Measurements from ENCODE around the gene ETS1.

- no peak for TF ChIP-seq EZH2 (IDR thresholded peaks at IDR 0.05; ENCODE audit: low read length)
- TF ChIP-seq CTCF (optimal IDR thresholded peaks at IDR 0.05 in 1 of 3, IDR thresholded peaks at IDR 0.05 in 1 of 3, conservative IDR thresholded peaks at IDR 0.05 in 1 of 3; ENCODE audit: extremely low read depth in 1 of 3, insufficient read depth in 2 of 3, low read length in 3 of 3), result no peak
Observed at GRCh38 chr11:128416976-128417375, 170.4 kb downstream of the ETS1 start.

All from keratinocyte (primary cell).